GM19351 (cell line): ENCODE results near the gene KCNQ2.

Experiments used
- ATAC-seq: cut with Tn5 transposase; IDR thresholded peaks from one replicate; pipeline ENCODE4 v1.9.1; 2021; ENCODE audit warnings: mild to moderate bottlenecking, moderate library complexity; ENCODE audit not compliant: unreplicated experiment

The KCNQ2 gene

DNA sequence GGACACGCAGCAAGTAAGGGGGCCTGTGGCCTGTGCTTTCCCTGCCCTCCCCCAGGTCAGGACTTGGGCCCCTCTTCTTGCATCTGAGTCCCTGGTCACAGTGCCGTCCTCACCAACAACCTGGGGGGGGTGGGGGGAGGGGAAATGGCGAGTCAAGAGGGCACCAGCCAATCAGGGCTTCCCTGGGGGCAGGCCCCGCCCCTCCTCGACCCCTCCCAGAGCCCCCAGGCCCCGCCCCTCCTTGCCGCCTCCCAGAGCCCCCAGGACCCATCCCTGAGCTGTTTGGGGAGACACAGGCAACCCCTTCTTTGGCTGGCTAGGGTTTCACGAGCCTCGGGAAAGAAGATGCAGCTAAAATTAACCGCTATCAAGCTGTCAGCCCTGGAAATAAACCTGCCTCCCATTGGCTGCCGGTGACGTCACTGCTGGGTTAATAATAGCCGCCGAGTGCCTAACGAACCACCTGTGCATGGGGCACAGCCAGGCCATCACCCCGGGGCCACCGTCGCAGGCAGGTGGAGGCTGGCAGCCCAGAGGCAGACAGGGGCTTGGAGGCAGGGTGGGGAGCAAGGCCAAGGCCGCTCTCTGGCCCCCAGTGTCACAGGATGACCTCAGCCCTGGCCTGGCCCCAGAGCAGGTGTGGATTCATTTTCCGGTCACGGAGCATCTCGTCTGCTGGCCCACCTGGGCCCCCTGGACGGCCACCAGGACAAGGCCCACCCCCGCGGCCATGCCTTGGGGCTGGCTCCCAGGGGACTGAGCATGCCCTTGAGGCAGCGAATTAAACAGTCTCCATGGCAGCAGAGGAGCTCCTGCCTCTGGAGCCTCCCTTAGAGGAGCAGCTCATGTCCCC is 29.6 kb upstream of the KCNQ2 start:
- no peak for ATAC-seq

DNA sequence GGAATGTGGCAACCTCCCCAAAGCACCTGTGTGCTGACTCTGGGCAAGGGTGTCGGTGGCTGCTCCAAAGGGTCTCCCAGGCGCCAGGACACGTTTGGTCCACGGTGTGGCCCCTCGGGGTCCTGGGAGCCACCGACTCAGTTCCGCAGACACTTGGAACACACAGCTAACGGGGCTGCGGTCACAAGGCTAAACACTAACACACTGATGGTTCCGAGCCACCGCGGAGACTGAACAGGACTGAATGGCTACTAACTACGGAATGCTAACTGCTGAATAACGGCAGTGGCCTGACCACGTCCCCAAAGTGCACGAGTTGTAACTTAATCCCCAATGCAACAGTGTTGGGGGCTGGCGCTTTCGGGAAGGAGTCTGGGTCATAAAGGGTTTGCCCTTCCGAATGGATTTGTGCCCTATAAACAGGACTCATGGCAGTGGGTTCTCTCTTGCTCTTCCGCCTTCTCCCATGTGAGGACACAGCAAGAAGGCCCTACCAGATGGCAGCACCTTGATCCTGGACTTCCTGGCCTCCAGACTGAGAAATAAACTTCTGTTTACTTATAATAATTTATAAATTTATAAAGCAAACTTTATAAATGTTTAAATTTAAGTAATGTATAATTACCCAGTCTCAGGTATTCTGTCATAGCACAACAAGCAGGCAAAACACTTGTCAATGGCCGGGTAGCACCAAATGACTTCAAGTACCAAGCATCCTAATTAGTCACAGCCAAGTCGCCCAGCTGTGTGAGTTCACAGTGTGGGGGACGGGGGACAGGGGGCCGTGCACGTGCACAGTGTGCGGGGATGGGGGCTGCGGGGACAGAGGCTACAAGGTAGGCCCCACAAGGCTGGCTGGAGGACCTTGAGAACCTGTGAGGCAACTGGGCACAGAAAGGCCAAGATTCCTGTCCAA is 28.7 kb upstream of the KCNQ2 start:
- no peak for ATAC-seq

DNA sequence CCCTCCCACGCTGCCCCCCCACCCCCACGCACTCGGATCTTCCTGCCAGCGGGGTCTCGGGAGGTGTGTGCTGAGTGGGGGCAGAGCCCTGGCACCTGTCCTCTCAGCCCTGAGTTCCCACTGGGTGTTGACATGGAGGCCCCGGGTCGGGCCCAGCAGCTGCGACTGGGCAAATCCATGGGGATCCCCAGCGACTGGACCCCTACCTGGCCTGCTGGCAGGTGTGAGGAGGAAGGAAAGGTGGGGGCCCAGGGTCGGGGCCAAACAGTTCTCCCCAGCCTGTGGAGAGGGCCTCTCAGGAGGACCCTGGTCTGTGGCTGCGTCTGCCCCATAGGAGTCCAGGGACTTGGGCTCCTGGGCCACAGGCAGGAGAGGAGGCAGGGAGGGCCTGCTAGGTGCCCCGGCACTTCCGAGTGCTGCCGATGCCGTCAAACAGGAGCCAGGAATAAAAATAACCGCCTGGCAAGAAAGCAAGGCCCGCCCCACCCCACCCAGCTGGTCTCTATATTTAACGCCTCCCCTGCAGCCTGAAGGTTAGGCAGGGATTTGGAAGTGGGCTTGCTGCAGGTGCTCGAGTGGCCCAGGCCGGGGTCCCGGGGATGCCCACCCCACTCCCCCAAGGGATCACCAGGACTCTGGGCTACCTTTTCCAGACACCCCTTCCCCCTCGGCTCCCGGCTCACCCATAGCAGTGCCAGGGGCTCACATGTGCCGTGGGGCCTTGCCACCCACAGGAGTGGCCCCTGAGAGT is 27.9 kb upstream of the KCNQ2 start:
- ATAC-seq, result no peak

DNA sequence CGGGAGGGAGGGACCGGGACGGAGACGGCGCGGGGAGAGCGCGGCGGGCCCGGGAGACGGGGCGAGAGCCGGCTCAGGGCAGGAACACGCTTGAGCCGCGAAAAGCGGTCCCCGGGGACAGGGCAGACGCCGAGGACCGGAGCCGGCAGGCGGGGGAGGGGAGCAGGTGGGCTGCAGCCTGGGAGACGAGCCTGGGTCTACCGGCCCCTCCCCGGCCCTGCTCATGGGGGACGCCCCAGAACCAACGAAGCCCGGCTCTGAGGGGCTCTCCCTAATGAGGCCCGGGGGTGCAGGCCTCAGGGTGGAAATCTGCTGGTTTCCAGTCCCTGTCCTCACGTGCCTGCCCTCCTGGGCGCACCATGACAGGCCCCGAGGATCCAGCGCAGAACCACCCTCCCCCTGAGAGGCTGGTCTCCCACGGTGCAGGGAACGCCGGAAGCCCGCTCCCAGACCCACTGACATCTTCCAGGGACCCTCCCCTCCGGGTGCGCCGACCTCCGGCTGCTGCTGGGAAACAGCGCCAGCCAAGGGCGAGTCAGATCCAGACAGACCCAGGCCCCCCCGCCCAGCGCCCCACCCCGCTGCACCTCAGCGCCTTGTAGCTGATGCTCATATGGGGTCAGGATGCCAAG is 27.0 kb upstream of the KCNQ2 start:
- no peak for ATAC-seq

DNA sequence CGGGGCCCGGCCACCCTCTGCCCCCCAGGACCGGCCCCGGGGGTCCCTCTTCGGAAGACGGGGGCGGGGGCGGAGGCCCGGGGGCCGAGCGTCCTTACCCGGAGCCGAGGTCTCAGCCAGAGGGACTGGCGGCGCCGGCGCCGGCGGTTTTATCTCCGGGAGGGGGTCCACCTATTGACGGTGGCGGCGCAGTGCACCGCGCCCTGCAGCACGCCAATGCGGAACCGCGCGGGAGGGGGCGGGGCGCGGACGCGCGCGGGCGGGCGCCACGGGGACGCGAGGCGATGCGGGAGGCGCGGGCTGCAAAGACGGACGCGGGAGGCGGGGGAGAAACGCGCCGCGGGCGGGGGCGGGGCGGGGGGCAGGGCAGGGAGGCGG is 26.5 kb upstream of the KCNQ2 start, which contains the start of gene EEF1A2:
Gene EEF1A2 (minus strand): TSS at position 124 of the 378 bp plus-strand sequence. CDS start 1,320 bp downstream, outside the sequence.
- no peak for ATAC-seq

DNA sequence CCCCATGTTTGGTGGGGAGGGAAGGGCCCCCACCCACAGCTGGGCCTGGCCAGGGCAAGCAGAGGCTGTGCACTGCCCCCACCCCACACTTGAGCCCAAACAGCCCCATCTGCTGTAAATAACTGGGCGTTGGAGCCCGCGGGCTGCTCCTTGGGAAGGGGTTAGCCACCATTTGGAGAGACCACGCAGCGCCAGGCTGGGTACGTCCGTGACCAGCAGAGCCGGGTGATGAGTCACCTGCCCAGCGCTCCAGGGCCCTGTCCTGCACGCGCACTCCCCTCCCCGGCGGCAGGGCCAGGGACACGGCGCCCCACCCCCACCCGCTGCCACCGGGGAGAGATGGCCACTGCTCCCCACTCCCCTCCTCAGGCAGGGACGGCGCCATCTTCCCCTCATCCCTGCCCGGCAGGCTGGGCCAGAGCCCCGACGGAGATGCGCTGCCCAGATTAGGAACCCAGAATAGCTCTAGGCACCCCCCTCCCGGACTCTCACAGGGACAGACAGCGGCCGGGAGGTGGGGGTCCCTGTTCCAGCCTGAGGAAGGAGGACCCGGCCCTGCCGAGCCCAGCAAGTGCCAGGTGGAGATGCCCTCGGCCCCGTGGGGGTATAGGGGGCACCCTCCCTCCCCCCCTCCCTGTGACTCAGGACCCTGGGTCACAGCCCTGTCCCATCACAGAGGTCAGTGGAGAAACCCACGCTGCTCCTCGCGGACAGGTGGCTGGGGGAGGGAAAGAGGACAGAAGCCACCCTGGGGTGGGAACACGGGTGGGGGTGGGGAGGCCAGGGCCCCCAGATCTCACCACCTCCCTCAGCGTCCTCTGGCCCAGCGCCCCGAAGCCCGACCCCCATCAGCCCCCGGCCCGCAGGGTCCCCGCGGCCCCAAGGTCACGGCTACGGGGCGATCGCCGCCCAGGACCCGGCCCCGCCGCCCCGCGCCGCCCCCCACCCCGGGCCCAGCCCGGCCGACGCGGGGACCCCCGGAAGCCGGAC is 25.8 kb upstream of the KCNQ2 start:
- no peak for ATAC-seq

DNA sequence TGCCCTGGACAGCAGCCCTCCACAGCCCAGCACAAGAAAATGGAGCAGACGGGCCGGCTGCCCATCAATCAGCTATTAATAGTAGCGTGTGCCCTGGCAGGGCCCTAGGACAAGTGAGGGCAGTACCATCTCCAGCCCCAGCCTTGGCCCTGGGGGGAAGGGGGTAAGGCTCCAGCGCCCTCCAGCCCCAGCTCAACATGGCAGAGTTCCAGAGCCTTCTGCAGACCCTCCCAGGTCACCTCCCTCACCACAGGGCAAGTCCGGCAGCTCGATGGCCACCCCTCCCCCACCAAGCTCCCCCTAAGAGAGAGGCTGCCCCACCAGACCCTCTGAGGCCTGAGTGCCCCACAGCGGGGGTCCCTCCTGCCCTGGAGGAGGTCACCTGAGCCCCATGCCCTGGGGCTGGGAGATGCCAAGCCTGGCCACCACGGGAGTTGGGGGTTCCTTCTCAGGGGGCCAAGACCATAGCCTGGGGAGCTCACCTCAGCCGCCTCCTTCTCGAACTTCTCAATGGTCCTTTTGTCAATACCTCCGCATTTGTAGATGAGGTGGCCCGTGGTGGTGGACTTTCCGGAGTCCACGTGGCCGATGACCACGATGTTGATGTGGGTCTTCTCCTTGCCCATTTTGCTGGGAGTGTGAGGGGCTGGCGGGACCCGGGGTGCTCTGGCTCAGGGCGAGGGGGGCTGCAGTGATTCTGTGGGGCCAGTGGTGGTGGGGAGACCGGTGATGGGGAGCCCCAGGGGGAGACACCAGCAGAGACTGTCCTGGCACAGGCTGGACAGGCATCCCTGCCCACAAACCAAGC is 24.9 kb upstream of the KCNQ2 start:
- ATAC-seq, result no peak

DNA sequence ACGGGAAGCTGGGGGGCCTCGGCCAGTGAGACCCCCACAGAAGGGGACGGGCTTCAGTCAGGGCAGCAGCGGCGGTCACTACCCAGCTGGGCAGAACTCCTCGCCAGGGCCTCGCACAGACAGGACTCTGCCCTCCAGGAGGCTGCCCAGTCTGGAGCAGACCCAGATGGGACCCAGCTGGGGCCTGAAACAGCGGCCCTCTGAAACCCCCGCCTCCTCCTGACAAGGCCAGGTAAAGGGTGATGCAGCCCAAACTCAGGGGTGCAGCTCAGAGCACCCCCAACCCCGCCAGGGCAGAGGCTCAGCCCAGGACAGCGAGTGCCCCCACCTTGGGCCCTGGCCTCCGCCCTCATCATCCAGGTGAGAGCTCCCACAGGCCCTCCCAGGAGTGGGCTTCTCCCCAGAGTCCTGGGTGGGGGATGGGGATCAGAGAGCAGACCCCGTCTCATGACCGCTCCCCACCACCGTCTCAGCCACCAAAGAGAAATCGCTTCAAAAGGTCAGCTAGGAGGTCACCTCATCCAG is 24.2 kb upstream of the KCNQ2 start:
- ATAC-seq, result no peak

DNA sequence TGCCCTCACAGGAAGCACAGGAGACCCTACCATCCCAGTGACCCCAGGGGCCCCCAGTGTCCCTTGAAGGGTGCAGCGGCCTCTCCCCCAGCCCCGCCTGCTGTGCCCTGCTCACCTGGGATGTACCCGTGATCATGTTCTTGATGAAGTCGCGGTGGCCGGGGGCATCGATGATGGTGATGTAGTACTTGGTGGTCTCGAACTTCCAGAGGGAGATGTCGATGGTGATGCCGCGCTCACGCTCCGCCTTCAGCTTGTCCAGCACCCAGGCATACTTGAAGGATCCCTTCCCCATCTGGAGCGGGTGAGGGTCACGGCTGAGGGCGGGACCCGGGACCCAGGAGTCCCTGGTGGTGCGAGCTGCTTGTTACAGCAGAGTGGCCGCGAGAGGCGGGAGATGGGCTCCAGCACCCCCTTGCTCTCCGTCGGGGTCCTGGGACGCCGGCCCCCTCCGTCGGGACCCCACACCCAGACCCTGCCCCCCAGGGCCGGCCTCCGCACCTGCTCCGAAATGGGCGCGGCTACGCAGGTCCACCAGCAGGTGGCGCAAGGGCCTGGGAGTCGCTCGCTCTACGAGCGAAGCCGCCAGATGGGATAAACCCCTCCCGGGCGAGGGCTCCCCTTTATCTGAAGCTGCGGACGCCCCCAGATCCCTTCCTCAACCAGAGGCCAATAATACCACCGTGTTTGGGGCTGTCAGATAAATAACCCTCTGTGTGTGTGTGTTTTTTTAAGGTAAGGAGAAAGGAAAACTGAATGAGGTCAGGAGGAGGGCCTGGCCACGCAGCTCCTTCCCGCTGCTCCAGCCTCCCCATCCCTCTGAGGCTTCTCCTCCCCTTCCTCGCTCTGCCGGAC is 23.5 kb upstream of the KCNQ2 start:
- no peak for ATAC-seq

DNA sequence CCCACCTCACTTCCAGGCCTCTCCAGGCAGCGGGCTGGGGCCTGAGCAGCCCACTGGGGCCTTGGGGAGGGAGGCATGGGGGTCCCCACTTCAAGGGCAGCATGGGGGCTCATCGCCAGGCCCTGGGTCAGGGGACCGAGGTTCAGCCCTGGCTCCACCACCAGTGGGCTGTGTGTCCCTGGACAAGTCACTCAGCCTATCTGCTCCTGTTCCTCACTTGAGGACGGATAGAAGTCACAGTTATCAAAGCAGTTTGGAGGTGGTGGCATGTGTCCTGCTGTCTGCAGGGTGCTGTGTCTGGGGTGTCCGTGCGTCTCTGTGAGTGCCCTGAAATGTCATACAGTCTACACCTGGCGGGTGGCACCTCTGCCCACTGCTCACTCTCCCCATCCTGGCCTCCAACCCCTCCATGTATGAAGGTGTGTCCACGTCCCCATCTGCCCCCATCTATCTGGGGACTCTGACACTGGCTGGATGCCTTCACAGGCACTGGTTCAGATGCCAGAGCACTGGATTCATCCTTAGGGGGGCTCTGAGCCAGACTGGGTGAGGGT is 22.8 kb upstream of the KCNQ2 start:
- ATAC-seq, result no peak

DNA sequence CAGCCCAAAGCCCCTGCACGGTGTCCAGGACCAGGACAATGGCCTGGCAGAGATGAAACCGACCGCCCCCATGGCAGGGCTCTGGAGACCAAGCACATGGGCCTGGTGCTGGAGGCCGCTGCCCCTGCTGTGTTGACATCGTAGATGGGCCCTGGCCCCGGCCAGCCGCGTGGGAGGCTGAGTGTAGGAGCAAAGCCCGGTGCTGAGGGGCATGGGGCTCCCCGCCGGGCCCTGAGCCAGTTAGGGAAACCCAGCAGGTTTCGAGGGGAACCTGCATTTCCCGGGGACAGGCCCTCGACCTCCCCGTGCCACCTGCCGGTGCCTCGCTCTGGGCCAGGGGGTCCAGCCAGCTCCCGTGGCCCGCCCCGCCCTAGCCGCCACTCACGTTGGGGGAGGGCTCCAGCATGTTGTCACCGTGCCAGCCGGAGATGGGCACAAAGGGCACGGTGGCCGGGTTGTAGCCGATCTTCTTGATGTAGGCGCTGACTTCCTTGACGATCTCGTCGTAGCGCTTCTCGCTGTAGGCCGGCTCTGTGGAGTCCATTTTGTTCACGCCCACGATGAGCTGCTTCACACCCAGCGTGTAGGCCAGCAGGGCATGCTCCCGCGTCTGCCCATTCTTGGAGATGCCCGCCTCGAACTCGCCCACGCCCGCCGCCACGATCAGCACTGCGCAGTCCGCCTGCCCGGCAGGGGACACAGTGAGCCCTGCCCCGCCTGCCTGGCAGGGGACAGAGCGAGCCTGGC is 22.1 kb upstream of the KCNQ2 start:
- no peak for ATAC-seq

DNA sequence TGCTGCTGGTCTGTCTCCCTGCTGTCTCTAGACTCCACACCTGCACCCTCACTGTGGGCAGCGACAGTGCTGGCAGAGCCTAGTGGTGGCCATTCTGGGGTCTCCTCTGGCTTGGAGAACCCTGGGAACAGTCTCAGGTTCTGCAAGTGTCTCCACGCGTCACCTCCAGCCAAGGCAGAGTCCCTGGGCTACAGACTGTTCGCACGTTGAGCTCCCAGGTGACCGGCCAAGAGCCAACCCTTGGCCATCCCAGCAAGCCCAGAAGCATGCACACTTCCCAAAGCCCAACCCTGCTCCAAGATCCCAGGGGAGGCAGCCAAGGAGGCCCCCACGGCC is 21.6 kb upstream of the KCNQ2 start:
- ATAC-seq, result no peak

DNA sequence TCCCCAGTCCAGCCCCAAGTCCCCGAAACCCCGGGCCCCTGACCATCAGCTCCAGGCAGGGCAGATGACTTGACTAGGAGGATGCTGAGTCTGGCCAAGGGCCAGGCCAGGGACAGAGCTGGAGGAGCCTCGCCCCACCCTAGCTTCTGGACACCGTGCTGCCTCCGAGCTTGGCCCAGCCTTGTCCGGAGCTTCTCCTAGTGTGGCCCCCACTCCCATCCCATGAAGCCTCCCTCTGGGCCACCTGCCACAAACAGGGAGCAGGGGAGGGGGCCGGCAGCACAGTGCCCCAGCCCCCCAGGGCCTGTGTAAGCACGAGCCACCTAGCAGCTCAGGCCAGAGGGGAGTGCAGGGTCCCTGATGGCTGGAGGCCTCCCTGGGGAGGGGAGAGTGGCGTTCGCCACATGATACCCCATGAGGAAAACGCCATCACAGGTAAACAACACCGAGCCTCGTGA is 21.1 kb upstream of the KCNQ2 start:
- ATAC-seq, result no peak

DNA sequence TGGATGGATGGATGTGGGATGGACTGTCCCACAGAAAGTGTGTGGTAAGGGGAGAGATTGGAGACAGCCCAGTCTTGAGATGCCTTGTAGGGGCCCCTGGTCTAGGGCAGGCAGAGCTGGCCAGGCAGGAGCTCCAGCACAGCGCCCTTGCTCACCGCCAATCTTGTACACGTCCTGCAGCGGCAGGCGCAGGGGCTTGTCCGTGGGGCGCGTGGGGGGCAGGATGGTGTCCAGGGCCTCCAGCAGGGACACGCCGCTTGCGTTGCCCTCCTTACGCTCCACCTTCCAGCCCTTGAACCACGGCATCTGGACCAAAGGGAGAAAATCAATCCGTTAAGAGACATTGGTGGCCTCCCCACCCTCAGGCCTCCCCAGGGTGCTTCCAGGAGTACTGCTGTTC is 20.5 kb upstream of the KCNQ2 start:
- ATAC-seq, result no peak

DNA sequence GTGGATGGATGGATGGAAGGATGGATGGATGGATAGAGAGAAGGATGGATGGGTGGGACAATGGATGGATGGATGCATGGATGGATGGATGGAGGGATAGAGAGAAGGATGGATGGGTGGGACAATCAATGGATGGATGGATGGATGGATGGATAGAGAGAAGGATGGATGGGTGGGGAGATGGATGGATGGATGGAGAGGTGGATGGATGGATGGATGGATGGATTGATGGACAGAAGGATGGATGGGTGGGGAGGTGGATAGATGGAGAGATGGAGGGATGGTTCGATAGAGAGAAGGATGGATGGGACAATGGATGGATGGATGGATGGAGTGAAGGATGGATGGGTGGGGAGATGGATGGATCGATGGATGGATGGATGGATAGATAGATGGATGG is 20.1 kb upstream of the KCNQ2 start:
- ATAC-seq, result no peak

DNA sequence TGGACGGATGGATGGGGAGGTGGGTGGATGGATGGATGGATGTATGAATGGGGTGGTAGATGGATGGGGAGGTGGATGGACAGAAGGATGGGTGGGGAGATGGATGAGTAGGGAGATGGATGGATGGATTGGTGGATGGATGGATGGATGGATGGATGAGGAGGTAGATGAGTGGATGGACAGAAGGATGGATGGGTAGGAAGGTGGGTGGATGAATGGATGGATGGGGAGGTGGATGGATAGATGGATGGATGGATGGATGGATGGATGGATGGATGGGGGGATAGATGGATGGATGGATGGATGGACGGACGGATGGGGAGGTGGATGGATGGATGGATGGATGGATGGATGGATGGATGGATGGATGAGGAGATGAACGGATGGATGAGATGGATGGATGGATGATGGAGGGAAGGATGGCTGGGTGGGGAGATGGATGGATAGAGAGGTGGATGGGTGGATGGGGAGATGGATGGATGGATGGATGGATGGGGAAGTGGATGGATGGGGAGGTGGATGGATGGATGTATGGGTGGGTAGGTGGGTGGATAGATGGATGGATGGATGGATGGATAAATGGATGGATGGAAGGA is 19.3 kb upstream of the KCNQ2 start:
- no peak for ATAC-seq
